Panc1 (cell line): ENCODE results near the gene UAP1L1. TPM values are rescaled to one million over a fixed set of nuclear protein-coding genes. Genes with fewer than 3 reads are reported as not detected.

Experiments
- ATAC-seq: fragments of 200-7000 bp; cut with Tn5 transposase; 2 replicates; pipeline ENCODE4 v1.9.1; 2020; ENCODE audit warnings: mild to moderate bottlenecking, moderate library complexity
- BruUV-seq: library from RNA; stranded (reverse); fragments of 400-500 nt; replicated peaks from 2 replicates; lab custom pipeline; 2021; lab: Mats Ljungman, UMichigan
- CTCF ChIA-PET: fragments of 300-600 bp; sonication (Branson Sonifier 250); formaldehyde crosslinking; loops from one replicate; lab custom pipeline; 2022; ENCODE audit warnings: antibody characterized with exemption; lab: Charles Lee
- POLR2A ChIA-PET: fragments of 300-600 bp; sonication (Branson Sonifier 250); formaldehyde crosslinking; loops from one replicate; lab custom pipeline; 2022; ENCODE audit warnings: antibody characterized with exemption; lab: Charles Lee
- DNase-seq: peaks from one replicate; pipeline ENCODE4 v3.0.0-alpha.2; 2010; ENCODE audit warnings: low read depth, low spot score
- H3K27ac ChIP-seq: 2 replicates; pipeline ENCODE4 v1.5.1; 2011; ENCODE audit warnings: mild to moderate bottlenecking, low read length, inconsistent platforms
- H3K27me3 ChIP-seq: fragments of 200-500 bp; sonication (Bioruptor generic); 2 replicates; pipeline ENCODE4 v1.6.0; 2014; ENCODE audit warnings: low read length, inconsistent platforms; ENCODE audit not compliant: control insufficient read depth, insufficient read depth
- H3K36me3 ChIP-seq: fragments of 200-500 bp; sonication (Bioruptor generic); 2 replicates; pipeline ENCODE4 v1.5.1; 2014; ENCODE audit warnings: inconsistent platforms, mild to moderate bottlenecking, low read length, moderate library complexity; ENCODE audit not compliant: control insufficient read depth, insufficient read depth
- H3K4me1 ChIP-seq: 2 replicates; pipeline ENCODE4 v1.5.1; 2011; ENCODE audit warnings: inconsistent platforms, mild to moderate bottlenecking, low read length, moderate library complexity; ENCODE audit not compliant: control insufficient read depth, insufficient read depth
- H3K4me3 ChIP-seq, 2 experiments: 2 replicates each; pipeline ENCODE4 v1.5.1; 2011 to 2012; ENCODE audit warnings: low read depth in 2 of 2, low read length in 2 of 2, mild to moderate bottlenecking in 2 of 2, inconsistent platforms in 1 of 2, moderate library complexity in 1 of 2
- H3K9me3 ChIP-seq: fragments of 200-500 bp; sonication (Bioruptor generic); 2 replicates; pipeline ENCODE4 v1.5.1; 2014; ENCODE audit warnings: low read depth, mild to moderate bottlenecking, inconsistent platforms, low read length, moderate library complexity; ENCODE audit not compliant: control insufficient read depth, insufficient read depth
- CTCF ChIP-seq: fragments of 450-650 bp; IDR thresholded peaks from 2 replicates; pipeline ENCODE4 v1.5.1; 2017; ENCODE audit warnings: mild to moderate bottlenecking
- POLR2AphosphoS5 ChIP-seq: IDR thresholded peaks from 2 replicates; pipeline ENCODE4 v1.6.1; 2012; ENCODE audit warnings: mild to moderate bottlenecking, low read depth, low read length, moderate library complexity
- REST ChIP-seq, 2 experiments: IDR thresholded peaks; 2 replicates each; pipeline ENCODE4 v1.6.1; 2011 to 2012; ENCODE audit warnings: low read depth in 2 of 2, control low read depth in 1 of 2, low read length in 1 of 2, mild to moderate bottlenecking in 1 of 2, moderate library complexity in 1 of 2; ENCODE audit not compliant: insufficient read depth in 1 of 2
- SIN3A ChIP-seq: IDR thresholded peaks from 2 replicates; pipeline ENCODE4 v1.6.1; 2012; ENCODE audit warnings: low read depth, mild to moderate bottlenecking, low read length, moderate library complexity, borderline replicate concordance; ENCODE audit not compliant: insufficient read depth
- TCF7L2 ChIP-seq: IDR thresholded peaks from 2 replicates; pipeline ENCODE4 v1.6.1; 2011; ENCODE audit warnings: mild to moderate bottlenecking, low read depth, low read length, inconsistent platforms
- in situ Hi-C: cut with HindIII; loops from 2 replicates; pipeline ENCODE4 v1.10.0; 2016; ENCODE audit warnings: low sequenced_read_pairs, low pct_unique_long_range_greater_than_20kb
- intact Hi-C: fragments of 100-400 bp; cut with micrococcal nuclease; formaldehyde crosslinking; loops from one replicate; pipeline ENCODE4 v1.10.0; 2022; ENCODE audit not compliant: unreplicated experiment
- total RNA-seq: library from RNA; stranded (reverse); gene quantifications from one replicate; pipeline ENCODE4 v1.2.1, GENCODE V29; 2021; ENCODE audit not compliant: unreplicated experiment

Gene UAP1L1
- total RNA-seq, 1 experiment from 2014 or later = 23.1 TPM

GRCh38 chr9:137105814-137106661 is 28.7 kb downstream of the UAP1L1 start:
- Histone ChIP-seq H3K4me3 (no peak overlapping the region), H3K27ac (no peak overlapping the region), H3K4me1 (no peaks in the 10 kb centered on the region), H3K27me3 (no peaks in the 10 kb centered on the region), H3K9me3 (no peaks in the 10 kb centered on the region), H3K36me3 (no peaks in the 10 kb centered on the region)
- POLR2A ChIA-PET = no interaction called here
- BruUV-seq = no TSS peak
- intact Hi-C loops = no loop called here
- TF ChIP-seq CTCF = no peak
- no peak for TF ChIP-seq TCF7L2
- TF ChIP-seq POLR2AphosphoS5 = no peak
- no peak for TF ChIP-seq SIN3A
- TF ChIP-seq REST (IDR thresholded peaks at IDR 0.05; ENCODE audit: insufficient read depth in 1 of 2, low read depth in 2 of 2, low read length in 1 of 2) = no peak
- no peak for ATAC-seq
- CTCF ChIA-PET = no interaction called here
- in situ Hi-C loops = no loop called here
- DNase-seq = no peak

- BruUV-seq = no TSS peak
- Histone ChIP-seq H3K4me3 (no peak overlapping the region), H3K27me3 (no peaks in the 10 kb centered on the region), H3K36me3 (no peaks in the 10 kb centered on the region), H3K4me1 (no peaks in the 10 kb centered on the region), H3K27ac (no peak overlapping the region), H3K9me3 (no peaks in the 10 kb centered on the region)
- DNase-seq (no peak), ATAC-seq (no peak)
- ChIA-PET POLR2A (no interaction called here), CTCF (no interaction called here)
- intact Hi-C loops = no loop called here
- in situ Hi-C loops = no loop called here
- TF ChIP-seq TCF7L2 = no peak
- no peak for TF ChIP-seq REST (IDR thresholded peaks at IDR 0.05; ENCODE audit: insufficient read depth in 1 of 2, low read depth in 2 of 2, low read length in 1 of 2)
- no peak for TF ChIP-seq POLR2AphosphoS5
- no peak for TF ChIP-seq SIN3A
These were observed 29.4 kb downstream of the UAP1L1 start for GRCh38 chr9:137106662-137107250.
